GM23338 (cell line): Measurements from ENCODE around the gene FASLG. TPM values are rescaled to one million over a fixed set of nuclear protein-coding genes. Genes with fewer than 3 reads are reported as not detected.

ENCODE experiments used
- ATAC-seq: fragments of 200-7000 bp; cut with Tn5 transposase; 3 replicates; pipeline ENCODE4 v1.9.1; 2020
- DNase-seq: peaks from one replicate; pipeline ENCODE4 v3.0.0-alpha.2; 2015; ENCODE audit warnings: low spot score
- H2AFZ ChIP-seq: fragments of 200-600 bp; sonication (generic); 2 replicates; pipeline ENCODE4 v1.8.0; 2016; ENCODE audit warnings: antibody characterized with exemption, mild to moderate bottlenecking, moderate library complexity
- H3F3A ChIP-seq: fragments of 200-600 bp; sonication (generic); replicated peaks from 2 replicates; pipeline ENCODE4 v1.8.0; 2017; ENCODE audit warnings: antibody characterized with exemption, mixed run types, low read depth
- H3K27ac ChIP-seq: fragments of 200-600 bp; sonication (generic); 2 replicates; pipeline ENCODE4 v1.6.1; 2016; ENCODE audit warnings: low read depth
- H3K27me3 ChIP-seq: fragments of 200-600 bp; sonication (generic); 2 replicates; pipeline ENCODE4 v1.8.0; 2016; ENCODE audit warnings: mild to moderate bottlenecking, mixed run types, moderate library complexity; ENCODE audit not compliant: insufficient read depth
- H3K36me3 ChIP-seq: fragments of 200-600 bp; sonication (generic); 2 replicates; pipeline ENCODE4 v1.8.0; 2016; ENCODE audit warnings: mild to moderate bottlenecking; ENCODE audit not compliant: insufficient read depth
- H3K4me1 ChIP-seq: fragments of 200-600 bp; sonication (generic); 2 replicates; pipeline ENCODE4 v1.8.0; 2016; ENCODE audit warnings: mild to moderate bottlenecking, moderate library complexity; ENCODE audit not compliant: insufficient read depth
- H3K4me2 ChIP-seq: fragments of 200-600 bp; sonication (generic); 2 replicates; pipeline ENCODE4 v1.7.1; 2017; ENCODE audit warnings: mixed run types
- H3K4me3 ChIP-seq: fragments of 200-600 bp; sonication (generic); 2 replicates; pipeline ENCODE4 v1.6.1; 2016; ENCODE audit warnings: mixed run types
- H3K79me2 ChIP-seq: fragments of 200-600 bp; sonication (generic); replicated peaks from 2 replicates; pipeline ENCODE4 v1.8.0; 2017; ENCODE audit warnings: mild to moderate bottlenecking; ENCODE audit not compliant: insufficient read depth
- H3K9me2 ChIP-seq: fragments of 200-600 bp; sonication (generic); 2 replicates; pipeline ENCODE4 v1.8.0; 2017; ENCODE audit not compliant: insufficient read depth
- H4K20me1 ChIP-seq: fragments of 200-600 bp; sonication (generic); replicated peaks from 2 replicates; pipeline ENCODE4 v1.8.0; 2017; ENCODE audit warnings: mild to moderate bottlenecking; ENCODE audit not compliant: insufficient read depth
- H3K27ac Mint-ChIP-seq: 2 replicates; pipeline ENCODE4 v1.8.0; 2020; ENCODE audit warnings: inconsistent platforms, mild to moderate bottlenecking, moderate library complexity, mixed read lengths
- H3K27me3 Mint-ChIP-seq: 3 replicates; pipeline ENCODE4 v1.8.0; 2022; ENCODE audit warnings: low read depth, mild to moderate bottlenecking, moderate library complexity, mixed read lengths, inconsistent platforms; ENCODE audit not compliant: insufficient read depth, poor library complexity
- H3K36me3 Mint-ChIP-seq: 3 replicates; pipeline ENCODE4 v1.8.0; 2021; ENCODE audit warnings: low read depth, mild to moderate bottlenecking, inconsistent platforms, moderate library complexity, mixed read lengths
- H3K4me1 Mint-ChIP-seq: 3 replicates; pipeline ENCODE4 v1.8.0; 2020; ENCODE audit warnings: mild to moderate bottlenecking, inconsistent platforms, mixed read lengths
- H3K4me3 Mint-ChIP-seq: 3 replicates; pipeline ENCODE4 v1.8.0; 2021; ENCODE audit warnings: moderate library complexity, mild to moderate bottlenecking, inconsistent platforms, mixed read lengths
- H3K9me3 Mint-ChIP-seq: 3 replicates; pipeline ENCODE4 v1.8.0; 2020; ENCODE audit warnings: moderate library complexity, mild to moderate bottlenecking, inconsistent platforms, mixed read lengths
- CREB1 ChIP-seq: fragments of 250-450 bp; sonication (Bioruptor Pico); IDR thresholded peaks from 2 replicates; pipeline ENCODE4 v1.5.0; 2020; ENCODE audit warnings: low read depth, mild to moderate bottlenecking, moderate library complexity
- EZH2phosphoT487 ChIP-seq: fragments of 200-600 bp; sonication (generic); IDR thresholded peaks from one replicate; pipeline ENCODE4 v1.8.1; 2018; ENCODE audit warnings: antibody characterized with exemption; ENCODE audit not compliant: unreplicated experiment
- JUNB ChIP-seq: IDR thresholded peaks from one replicate; pipeline ENCODE4 v1.6.1; 2016; ENCODE audit warnings: antibody characterized with exemption; ENCODE audit not compliant: unreplicated experiment
- POLR2AphosphoS5 ChIP-seq: IDR thresholded peaks from 2 replicates; pipeline ENCODE4 v1.6.1; 2016; ENCODE audit warnings: antibody characterized with exemption, low read depth
- ZNF114 ChIP-seq: fragments of 250-450 bp; sonication (Bioruptor Pico); IDR thresholded peaks from 2 replicates; pipeline ENCODE4 v1.5.0; 2020; ENCODE audit warnings: mild to moderate bottlenecking, moderate library complexity
- ZNF331 ChIP-seq: fragments of 250-450 bp; sonication (Bioruptor Pico); IDR thresholded peaks from 2 replicates; pipeline ENCODE4 v1.5.0; 2020; ENCODE audit warnings: low read depth, mild to moderate bottlenecking, moderate library complexity
- polyA plus RNA-seq: library from polyadenylated mRNA; unstranded; fragments of >200 nt; fragmentation: Nextera tagmentation; extraction: Ambion mirVana; gene quantifications from 2 replicates; pipeline ENCODE4 v1.2.1, GENCODE V29; 2016
- total RNA-seq: library from RNA; depleted of rRNA; stranded (reverse); fragments of >200 nt; shearing (Covaris generic); gene quantifications from 2 replicates; pipeline ENCODE4 v1.2.3, GENCODE V29; 2014
- TF ChIP-seq, protein P1 (sequence below), 2 experiments: fragments of 200-600 bp in 1 of 2; sonication (generic) in 1 of 2; conservative IDR thresholded peaks; 2 replicates each; pipeline versions ENCODE4 v1.5.1 to v1.6.1; 2016 to 2017; ENCODE audit warnings: antibody characterized with exemption in 2 of 2, low read depth in 2 of 2, mild to moderate bottlenecking in 2 of 2, moderate library complexity in 1 of 2
- TF ChIP-seq, protein P2 (sequence below): IDR thresholded peaks from 2 replicates; pipeline ENCODE4 v1.6.1; 2016; ENCODE audit warnings: antibody characterized with exemption
- TF ChIP-seq, protein P3 (sequence below): fragments of 250-450 bp; sonication (Bioruptor Pico); IDR thresholded peaks from 2 replicates; pipeline ENCODE4 v1.5.0; 2020; ENCODE audit warnings: mild to moderate bottlenecking, moderate library complexity

FASLG gene
- total and polyA plus RNA-seq, 2 experiments from 2014 or later: not detected

DNA sequence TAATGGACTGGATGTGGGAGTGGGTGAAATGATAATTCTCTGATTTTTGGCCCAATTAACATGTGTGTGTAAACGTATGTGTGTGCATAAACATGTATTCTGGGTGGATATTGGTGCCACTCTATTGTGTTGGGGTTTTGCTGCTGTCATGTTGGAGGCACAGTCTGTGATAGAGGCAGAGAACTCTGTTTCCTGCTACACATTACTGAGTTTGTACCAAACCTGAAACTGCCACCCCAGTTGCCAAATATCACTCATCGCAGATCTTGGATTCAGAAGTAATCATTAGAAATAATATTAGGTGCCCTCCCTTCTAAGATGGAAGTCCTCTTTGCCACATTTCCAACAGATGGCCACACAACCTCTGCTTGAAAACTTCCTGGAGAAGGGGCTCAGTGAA, 13.8 kb downstream of the FASLG start:
- Histone ChIP-seq H3K9me2 (no peaks in the 10 kb centered on the region; the same call in none of the 2 replicates), H2AFZ (no peak overlapping the region), H3K4me1 (peaks cover 8% of the 10 kb centered on the region; the same call in 1 of the 2 replicates), H3K4me3 (no peak overlapping the region), H3K36me3 (no peaks in the 10 kb centered on the region), H3K4me2 (no peak overlapping the region), H4K20me1 (no peaks in the 10 kb centered on the region), H3K27me3 (no peaks in the 10 kb centered on the region), H3K79me2 (no peaks in the 10 kb centered on the region), H3F3A (no peaks in the 10 kb centered on the region), H3K27ac (no peak overlapping the region)
- H3K4me1 Mint-ChIP-seq: peaks cover 12% of the 10 kb centered on the region
- no peaks in the 10 kb centered on the region for H3K27me3 Mint-ChIP-seq
- H3K36me3 Mint-ChIP-seq: no peaks in the 10 kb centered on the region
- no peak overlapping the region for H3K27ac Mint-ChIP-seq
- H3K9me3 Mint-ChIP-seq: no peaks in the 10 kb centered on the region
- TF ChIP-seq, protein P1, sequence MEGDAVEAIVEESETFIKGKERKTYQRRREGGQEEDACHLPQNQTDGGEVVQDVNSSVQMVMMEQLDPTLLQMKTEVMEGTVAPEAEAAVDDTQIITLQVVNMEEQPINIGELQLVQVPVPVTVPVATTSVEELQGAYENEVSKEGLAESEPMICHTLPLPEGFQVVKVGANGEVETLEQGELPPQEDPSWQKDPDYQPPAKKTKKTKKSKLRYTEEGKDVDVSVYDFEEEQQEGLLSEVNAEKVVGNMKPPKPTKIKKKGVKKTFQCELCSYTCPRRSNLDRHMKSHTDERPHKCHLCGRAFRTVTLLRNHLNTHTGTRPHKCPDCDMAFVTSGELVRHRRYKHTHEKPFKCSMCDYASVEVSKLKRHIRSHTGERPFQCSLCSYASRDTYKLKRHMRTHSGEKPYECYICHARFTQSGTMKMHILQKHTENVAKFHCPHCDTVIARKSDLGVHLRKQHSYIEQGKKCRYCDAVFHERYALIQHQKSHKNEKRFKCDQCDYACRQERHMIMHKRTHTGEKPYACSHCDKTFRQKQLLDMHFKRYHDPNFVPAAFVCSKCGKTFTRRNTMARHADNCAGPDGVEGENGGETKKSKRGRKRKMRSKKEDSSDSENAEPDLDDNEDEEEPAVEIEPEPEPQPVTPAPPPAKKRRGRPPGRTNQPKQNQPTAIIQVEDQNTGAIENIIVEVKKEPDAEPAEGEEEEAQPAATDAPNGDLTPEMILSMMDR (conservative IDR thresholded peaks at IDR 0.05; ENCODE audit: low read depth in 2 of 2): no peak
- TF ChIP-seq, protein P2, sequence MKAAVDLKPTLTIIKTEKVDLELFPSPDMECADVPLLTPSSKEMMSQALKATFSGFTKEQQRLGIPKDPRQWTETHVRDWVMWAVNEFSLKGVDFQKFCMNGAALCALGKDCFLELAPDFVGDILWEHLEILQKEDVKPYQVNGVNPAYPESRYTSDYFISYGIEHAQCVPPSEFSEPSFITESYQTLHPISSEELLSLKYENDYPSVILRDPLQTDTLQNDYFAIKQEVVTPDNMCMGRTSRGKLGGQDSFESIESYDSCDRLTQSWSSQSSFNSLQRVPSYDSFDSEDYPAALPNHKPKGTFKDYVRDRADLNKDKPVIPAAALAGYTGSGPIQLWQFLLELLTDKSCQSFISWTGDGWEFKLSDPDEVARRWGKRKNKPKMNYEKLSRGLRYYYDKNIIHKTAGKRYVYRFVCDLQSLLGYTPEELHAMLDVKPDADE: no peak
- TF ChIP-seq CREB1 (CRISPR knock-in tag): no peak
- DNase-seq (no peak), ATAC-seq (no peak)
- no peak overlapping the region for H3K4me3 Mint-ChIP-seq

DNA sequence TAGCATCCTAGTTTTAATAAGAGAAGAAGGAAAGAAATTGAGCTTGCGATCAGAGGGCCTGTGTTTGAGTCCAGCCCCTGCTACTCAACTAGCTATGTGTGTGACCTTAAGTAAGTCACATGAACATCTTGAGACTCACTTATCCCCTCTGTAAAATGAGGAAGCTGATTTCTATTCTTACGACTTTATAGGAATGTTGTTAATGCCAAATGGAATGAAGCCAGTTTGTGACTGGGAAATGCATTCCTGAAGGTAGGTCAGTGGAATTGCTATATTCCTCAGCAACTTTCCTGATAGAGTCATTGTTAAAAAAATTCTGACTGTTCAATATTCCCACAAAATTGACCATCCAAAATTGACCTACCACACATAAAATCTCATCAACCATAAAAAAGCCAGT, 14.9 kb downstream of the FASLG start:
- H2AFZ ChIP-seq: no peak overlapping the region
- H3K27me3 ChIP-seq: no peaks in the 10 kb centered on the region
- H4K20me1 ChIP-seq: no peaks in the 10 kb centered on the region
- no peaks in the 10 kb centered on the region for H3F3A ChIP-seq
- Mint-ChIP-seq H3K4me3 (no peak overlapping the region), H3K27me3 (no peaks in the 10 kb centered on the region), H3K4me1 (peaks cover 13% of the 10 kb centered on the region), H3K36me3 (no peaks in the 10 kb centered on the region), H3K9me3 (0 out of 3 replicates have a peak, but pooled peaks cover under 1% of the 10 kb centered on the region), H3K27ac (no peak overlapping the region)
- no peaks in the 10 kb centered on the region; the same call in none of the 2 replicates for H3K9me2 ChIP-seq
- H3K4me3 ChIP-seq: no peak overlapping the region
- H3K36me3 ChIP-seq: no peaks in the 10 kb centered on the region
- no peaks in the 10 kb centered on the region for H3K79me2 ChIP-seq
- no peak overlapping the region for H3K4me2 ChIP-seq
- DNase-seq (no peak), ATAC-seq (no peak)
- H3K4me1 ChIP-seq: peaks cover 8% of the 10 kb centered on the region; the same call in 1 of the 2 replicates
- no peak overlapping the region for H3K27ac ChIP-seq
- TF ChIP-seq POLR2AphosphoS5 (no peak), EZH2phosphoT487 (no peak), CREB1 (CRISPR knock-in tag) (no peak), ZNF331 (CRISPR knock-in tag) (no peak), JUNB (no peak), ZNF114 (CRISPR knock-in tag) (no peak)
- TF ChIP-seq, protein P1 (conservative IDR thresholded peaks at IDR 0.05; ENCODE audit: low read depth in 2 of 2): no peak
- TF ChIP-seq, protein P3, sequence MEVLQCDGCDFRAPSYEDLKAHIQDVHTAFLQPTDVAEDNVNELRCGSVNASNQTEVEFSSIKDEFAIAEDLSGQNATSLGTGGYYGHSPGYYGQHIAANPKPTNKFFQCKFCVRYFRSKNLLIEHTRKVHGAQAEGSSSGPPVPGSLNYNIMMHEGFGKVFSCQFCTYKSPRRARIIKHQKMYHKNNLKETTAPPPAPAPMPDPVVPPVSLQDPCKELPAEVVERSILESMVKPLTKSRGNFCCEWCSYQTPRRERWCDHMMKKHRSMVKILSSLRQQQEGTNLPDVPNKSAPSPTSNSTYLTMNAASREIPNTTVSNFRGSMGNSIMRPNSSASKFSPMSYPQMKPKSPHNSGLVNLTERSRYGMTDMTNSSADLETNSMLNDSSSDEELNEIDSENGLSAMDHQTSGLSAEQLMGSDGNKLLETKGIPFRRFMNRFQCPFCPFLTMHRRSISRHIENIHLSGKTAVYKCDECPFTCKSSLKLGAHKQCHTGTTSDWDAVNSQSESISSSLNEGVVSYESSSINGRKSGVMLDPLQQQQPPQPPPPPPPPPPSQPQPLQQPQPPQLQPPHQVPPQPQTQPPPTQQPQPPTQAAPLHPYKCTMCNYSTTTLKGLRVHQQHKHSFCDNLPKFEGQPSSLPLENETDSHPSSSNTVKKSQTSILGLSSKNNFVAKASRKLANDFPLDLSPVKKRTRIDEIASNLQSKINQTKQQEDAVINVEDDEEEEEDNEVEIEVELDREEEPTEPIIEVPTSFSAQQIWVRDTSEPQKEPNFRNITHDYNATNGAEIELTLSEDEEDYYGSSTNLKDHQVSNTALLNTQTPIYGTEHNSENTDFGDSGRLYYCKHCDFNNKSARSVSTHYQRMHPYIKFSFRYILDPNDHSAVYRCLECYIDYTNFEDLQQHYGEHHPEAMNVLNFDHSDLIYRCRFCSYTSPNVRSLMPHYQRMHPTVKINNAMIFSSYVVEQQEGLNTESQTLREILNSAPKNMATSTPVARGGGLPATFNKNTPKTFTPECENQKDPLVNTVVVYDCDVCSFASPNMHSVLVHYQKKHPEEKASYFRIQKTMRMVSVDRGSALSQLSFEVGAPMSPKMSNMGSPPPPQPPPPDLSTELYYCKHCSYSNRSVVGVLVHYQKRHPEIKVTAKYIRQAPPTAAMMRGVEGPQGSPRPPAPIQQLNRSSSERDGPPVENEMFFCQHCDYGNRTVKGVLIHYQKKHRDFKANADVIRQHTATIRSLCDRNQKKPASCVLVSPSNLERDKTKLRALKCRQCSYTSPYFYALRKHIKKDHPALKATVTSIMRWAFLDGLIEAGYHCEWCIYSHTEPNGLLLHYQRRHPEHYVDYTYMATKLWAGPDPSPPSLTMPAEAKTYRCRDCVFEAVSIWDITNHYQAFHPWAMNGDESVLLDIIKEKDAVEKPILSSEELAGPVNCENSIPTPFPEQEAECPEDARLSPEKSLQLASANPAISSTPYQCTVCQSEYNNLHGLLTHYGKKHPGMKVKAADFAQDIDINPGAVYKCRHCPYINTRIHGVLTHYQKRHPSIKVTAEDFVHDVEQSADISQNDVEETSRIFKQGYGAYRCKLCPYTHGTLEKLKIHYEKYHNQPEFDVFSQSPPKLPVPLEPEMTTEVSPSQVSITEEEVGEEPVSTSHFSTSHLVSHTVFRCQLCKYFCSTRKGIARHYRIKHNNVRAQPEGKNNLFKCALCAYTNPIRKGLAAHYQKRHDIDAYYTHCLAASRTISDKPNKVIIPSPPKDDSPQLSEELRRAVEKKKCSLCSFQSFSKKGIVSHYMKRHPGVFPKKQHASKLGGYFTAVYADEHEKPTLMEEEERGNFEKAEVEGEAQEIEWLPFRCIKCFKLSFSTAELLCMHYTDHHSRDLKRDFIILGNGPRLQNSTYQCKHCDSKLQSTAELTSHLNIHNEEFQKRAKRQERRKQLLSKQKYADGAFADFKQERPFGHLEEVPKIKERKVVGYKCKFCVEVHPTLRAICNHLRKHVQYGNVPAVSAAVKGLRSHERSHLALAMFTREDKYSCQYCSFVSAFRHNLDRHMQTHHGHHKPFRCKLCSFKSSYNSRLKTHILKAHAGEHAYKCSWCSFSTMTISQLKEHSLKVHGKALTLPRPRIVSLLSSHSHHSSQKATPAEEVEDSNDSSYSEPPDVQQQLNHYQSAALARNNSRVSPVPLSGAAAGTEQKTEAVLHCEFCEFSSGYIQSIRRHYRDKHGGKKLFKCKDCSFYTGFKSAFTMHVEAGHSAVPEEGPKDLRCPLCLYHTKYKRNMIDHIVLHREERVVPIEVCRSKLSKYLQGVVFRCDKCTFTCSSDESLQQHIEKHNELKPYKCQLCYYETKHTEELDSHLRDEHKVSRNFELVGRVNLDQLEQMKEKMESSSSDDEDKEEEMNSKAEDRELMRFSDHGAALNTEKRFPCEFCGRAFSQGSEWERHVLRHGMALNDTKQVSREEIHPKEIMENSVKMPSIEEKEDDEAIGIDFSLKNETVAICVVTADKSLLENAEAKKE (CRISPR knock-in tag): no peak
